Activated T-helper 1 cell treated with Interleukin-2 at 50 U/mL for 16 hours (primary cell): Measurements from ENCODE around the gene CYP4A11.
"Not testable (repeated sequence)": the region's sequence is repeated elsewhere in the genome, so short reads cannot be mapped to it uniquely, and the experiment has no call there.

Experiments
- DNase-seq: peaks from one replicate; pipeline ENCODE4 v3.0.0-alpha.2; 2020; ENCODE audit warnings: low read depth

Gene CYP4A11

GRCh38 chr1:46927249-46927835, 13.9 kb downstream of the CYP4A11 start:
- DNase-seq: no peak

- no peak for DNase-seq
These were observed 30.5 kb downstream of the CYP4A11 start for GRCh38 chr1:46910790-46911189.

- DNase-seq: no peak
These were observed 37.8 kb downstream of the CYP4A11 start for GRCh38 chr1:46903481-46903880.

- DNase-seq: no peak
These were observed 40.9 kb downstream of the CYP4A11 start for GRCh38 chr1:46900401-46900800.

DNA sequence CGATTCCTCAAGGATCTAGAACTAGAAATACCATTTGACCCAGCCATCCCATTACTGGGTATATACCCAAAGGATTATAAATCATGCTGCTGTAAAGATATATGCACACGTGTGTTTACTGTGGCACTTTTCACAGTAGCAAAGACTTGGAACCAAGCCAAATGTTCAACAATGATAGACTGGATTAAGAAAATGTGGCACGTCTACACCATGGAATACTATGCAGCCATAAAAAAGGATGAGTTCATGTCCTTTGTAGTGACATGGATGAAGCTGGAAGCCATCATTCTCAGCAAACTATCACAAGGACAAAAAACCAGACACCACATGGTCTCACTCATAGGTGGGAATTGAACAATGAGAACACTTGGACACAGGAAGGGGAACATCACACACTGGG, 59.6 kb downstream of the CYP4A11 start:
- not testable (repeated sequence) for DNase-seq
